Panc1 (cell line): ENCODE results near the gene PKNOX2. TPM values are rescaled to one million over a fixed set of nuclear protein-coding genes. Genes with fewer than 3 reads are reported as not detected.

Experiments
- ATAC-seq: fragments of 200-7000 bp; cut with Tn5 transposase; 2 replicates; pipeline ENCODE4 v1.9.1; 2020; ENCODE audit warnings: mild to moderate bottlenecking, moderate library complexity
- BruUV-seq: library from RNA; stranded (reverse); fragments of 400-500 nt; replicated peaks from 2 replicates; lab custom pipeline; 2021; lab: Mats Ljungman, UMichigan
- CTCF ChIA-PET: fragments of 300-600 bp; sonication (Branson Sonifier 250); formaldehyde crosslinking; loops from one replicate; lab custom pipeline; 2022; ENCODE audit warnings: antibody characterized with exemption; lab: Charles Lee
- POLR2A ChIA-PET: fragments of 300-600 bp; sonication (Branson Sonifier 250); formaldehyde crosslinking; loops from one replicate; lab custom pipeline; 2022; ENCODE audit warnings: antibody characterized with exemption; lab: Charles Lee
- DNase-seq: peaks from one replicate; pipeline ENCODE4 v3.0.0-alpha.2; 2010; ENCODE audit warnings: low read depth, low spot score
- H3K27ac ChIP-seq: 2 replicates; pipeline ENCODE4 v1.5.1; 2011; ENCODE audit warnings: mild to moderate bottlenecking, low read length, inconsistent platforms
- H3K27me3 ChIP-seq: fragments of 200-500 bp; sonication (Bioruptor generic); 2 replicates; pipeline ENCODE4 v1.6.0; 2014; ENCODE audit warnings: low read length, inconsistent platforms; ENCODE audit not compliant: control insufficient read depth, insufficient read depth
- H3K36me3 ChIP-seq: fragments of 200-500 bp; sonication (Bioruptor generic); 2 replicates; pipeline ENCODE4 v1.5.1; 2014; ENCODE audit warnings: inconsistent platforms, mild to moderate bottlenecking, low read length, moderate library complexity; ENCODE audit not compliant: control insufficient read depth, insufficient read depth
- H3K4me1 ChIP-seq: 2 replicates; pipeline ENCODE4 v1.5.1; 2011; ENCODE audit warnings: inconsistent platforms, mild to moderate bottlenecking, low read length, moderate library complexity; ENCODE audit not compliant: control insufficient read depth, insufficient read depth
- H3K4me3 ChIP-seq, 2 experiments: 2 replicates each; pipeline ENCODE4 v1.5.1; 2011 to 2012; ENCODE audit warnings: low read depth in 2 of 2, low read length in 2 of 2, mild to moderate bottlenecking in 2 of 2, inconsistent platforms in 1 of 2, moderate library complexity in 1 of 2
- H3K9me3 ChIP-seq: fragments of 200-500 bp; sonication (Bioruptor generic); 2 replicates; pipeline ENCODE4 v1.5.1; 2014; ENCODE audit warnings: low read depth, mild to moderate bottlenecking, inconsistent platforms, low read length, moderate library complexity; ENCODE audit not compliant: control insufficient read depth, insufficient read depth
- POLR2AphosphoS5 ChIP-seq: IDR thresholded peaks from 2 replicates; pipeline ENCODE4 v1.6.1; 2012; ENCODE audit warnings: mild to moderate bottlenecking, low read depth, low read length, moderate library complexity
- REST ChIP-seq, 2 experiments: IDR thresholded peaks; 2 replicates each; pipeline ENCODE4 v1.6.1; 2011 to 2012; ENCODE audit warnings: low read depth in 2 of 2, control low read depth in 1 of 2, low read length in 1 of 2, mild to moderate bottlenecking in 1 of 2, moderate library complexity in 1 of 2; ENCODE audit not compliant: insufficient read depth in 1 of 2
- SIN3A ChIP-seq: IDR thresholded peaks from 2 replicates; pipeline ENCODE4 v1.6.1; 2012; ENCODE audit warnings: low read depth, mild to moderate bottlenecking, low read length, moderate library complexity, borderline replicate concordance; ENCODE audit not compliant: insufficient read depth
- TCF7L2 ChIP-seq: IDR thresholded peaks from 2 replicates; pipeline ENCODE4 v1.6.1; 2011; ENCODE audit warnings: mild to moderate bottlenecking, low read depth, low read length, inconsistent platforms
- in situ Hi-C: cut with HindIII; loops from 2 replicates; pipeline ENCODE4 v1.10.0; 2016; ENCODE audit warnings: low sequenced_read_pairs, low pct_unique_long_range_greater_than_20kb
- intact Hi-C: fragments of 100-400 bp; cut with micrococcal nuclease; formaldehyde crosslinking; loops from one replicate; pipeline ENCODE4 v1.10.0; 2022; ENCODE audit not compliant: unreplicated experiment
- total RNA-seq: library from RNA; stranded (reverse); gene quantifications from one replicate; pipeline ENCODE4 v1.2.1, GENCODE V29; 2021; ENCODE audit not compliant: unreplicated experiment
- TF ChIP-seq, protein P1 (sequence below): fragments of 450-650 bp; IDR thresholded peaks from 2 replicates; pipeline ENCODE4 v1.5.1; 2017; ENCODE audit warnings: mild to moderate bottlenecking

Gene PKNOX2
- total RNA-seq, 1 experiment from 2014 or later: not detected

DNA sequence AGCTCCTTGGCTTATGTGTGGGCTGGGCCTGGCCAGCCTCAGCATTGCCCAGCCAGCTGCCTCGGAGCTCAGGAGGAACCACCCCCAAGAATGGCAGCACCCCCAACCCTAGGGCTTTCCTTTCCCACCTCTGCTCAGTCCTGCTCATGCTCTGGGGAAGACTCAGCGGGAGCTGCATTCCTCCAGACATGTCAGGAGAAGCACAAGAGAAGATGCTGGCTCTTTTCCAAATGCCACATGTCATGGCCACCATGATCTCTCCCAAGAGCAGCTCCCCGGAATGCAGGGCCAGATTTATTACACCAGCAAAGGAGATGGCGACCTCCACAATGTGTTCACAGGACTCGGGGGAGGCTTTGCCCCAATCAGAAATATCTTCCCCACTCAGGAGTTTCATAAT, 143.7 kb downstream of the PKNOX2 start:
- H3K9me3 ChIP-seq: no peaks in the 10 kb centered on the region
- no peaks in the 10 kb centered on the region for H3K36me3 ChIP-seq
- BruUV-seq: no TSS peak
- TF ChIP-seq SIN3A (no peak), POLR2AphosphoS5 (no peak), TCF7L2 (no peak), REST (IDR thresholded peaks at IDR 0.05; ENCODE audit: insufficient read depth in 1 of 2, low read depth in 2 of 2, low read length in 1 of 2) (no peak)
- TF ChIP-seq, protein P1, sequence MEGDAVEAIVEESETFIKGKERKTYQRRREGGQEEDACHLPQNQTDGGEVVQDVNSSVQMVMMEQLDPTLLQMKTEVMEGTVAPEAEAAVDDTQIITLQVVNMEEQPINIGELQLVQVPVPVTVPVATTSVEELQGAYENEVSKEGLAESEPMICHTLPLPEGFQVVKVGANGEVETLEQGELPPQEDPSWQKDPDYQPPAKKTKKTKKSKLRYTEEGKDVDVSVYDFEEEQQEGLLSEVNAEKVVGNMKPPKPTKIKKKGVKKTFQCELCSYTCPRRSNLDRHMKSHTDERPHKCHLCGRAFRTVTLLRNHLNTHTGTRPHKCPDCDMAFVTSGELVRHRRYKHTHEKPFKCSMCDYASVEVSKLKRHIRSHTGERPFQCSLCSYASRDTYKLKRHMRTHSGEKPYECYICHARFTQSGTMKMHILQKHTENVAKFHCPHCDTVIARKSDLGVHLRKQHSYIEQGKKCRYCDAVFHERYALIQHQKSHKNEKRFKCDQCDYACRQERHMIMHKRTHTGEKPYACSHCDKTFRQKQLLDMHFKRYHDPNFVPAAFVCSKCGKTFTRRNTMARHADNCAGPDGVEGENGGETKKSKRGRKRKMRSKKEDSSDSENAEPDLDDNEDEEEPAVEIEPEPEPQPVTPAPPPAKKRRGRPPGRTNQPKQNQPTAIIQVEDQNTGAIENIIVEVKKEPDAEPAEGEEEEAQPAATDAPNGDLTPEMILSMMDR: no peak
- 0 out of 2 replicates have a peak, but pooled peaks cover 7% of the 10 kb centered on the region for H3K4me1 ChIP-seq
- no peak for DNase-seq
- in situ Hi-C loops: no loop called here
- H3K4me3 ChIP-seq: no peak overlapping the region
- peaks cover 15% of the 10 kb centered on the region for H3K27me3 ChIP-seq
- no peak overlapping the region for H3K27ac ChIP-seq
- no peak for ATAC-seq
- POLR2A ChIA-PET: interaction anchor here (0.6 kb wide), 1 partner anchor 56 kb away, joined by 4 read pairs; no protein-coding TSS in a partner anchor
- intact Hi-C loops: no loop called here
- CTCF ChIA-PET: no interaction called here

DNA sequence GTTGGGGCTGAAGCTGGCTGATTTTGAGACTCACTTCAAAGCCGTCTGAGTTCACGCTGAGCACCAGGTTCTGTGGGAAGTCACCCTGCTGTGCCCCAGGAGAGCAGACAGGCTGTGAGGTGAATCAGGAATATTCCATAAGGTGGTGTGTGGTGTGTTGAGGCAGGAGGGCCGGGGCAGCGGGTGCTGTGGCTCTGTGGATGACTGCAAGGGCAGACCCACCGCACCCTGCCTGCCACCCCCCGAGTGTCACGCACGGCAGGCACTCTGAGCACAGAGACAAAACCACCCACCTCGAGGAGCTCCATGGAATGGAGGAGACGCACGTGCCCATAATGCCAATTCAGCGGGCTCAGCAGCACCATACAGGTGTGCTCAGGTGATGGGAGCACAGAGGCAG, 147.8 kb downstream of the PKNOX2 start:
- in situ Hi-C loops (no loop called here), intact Hi-C loops (no loop called here)
- H3K4me3 ChIP-seq: no peak overlapping the region
- no peak for DNase-seq
- ChIA-PET CTCF (no interaction called here), POLR2A (no interaction called here)
- no TSS peak for BruUV-seq
- peaks cover 11% of the 10 kb centered on the region for H3K27me3 ChIP-seq
- H3K4me1 ChIP-seq: no peaks in the 10 kb centered on the region
- no peak overlapping the region for H3K27ac ChIP-seq
- no peaks in the 10 kb centered on the region for H3K36me3 ChIP-seq
- ATAC-seq: no peak
- TF ChIP-seq, protein P1: no peak
- TF ChIP-seq TCF7L2 (no peak), REST (IDR thresholded peaks at IDR 0.05; ENCODE audit: insufficient read depth in 1 of 2, low read depth in 2 of 2, low read length in 1 of 2) (no peak), SIN3A (no peak), POLR2AphosphoS5 (no peak)
- H3K9me3 ChIP-seq: no peaks in the 10 kb centered on the region
